Smooth muscle cell (in vitro differentiated cells): Measurements from ENCODE around the gene MACROD2. TPM values are rescaled to one million over a fixed set of nuclear protein-coding genes. Genes with fewer than 3 reads are reported as not detected.
A peak's percentile ranks its signal among the peaks of the same experiment; 100 is the strongest.

Source experiments
- DNase-seq: peaks from one replicate; lab custom pipeline; 2025; ENCODE audit not compliant: unreplicated experiment; lab: John Stamatoyannopoulos, UW
- H2AFZ ChIP-seq: fragments of 200-600 bp; sonication (generic); 2 replicates; pipeline ENCODE4 v1.6.0; 2016; ENCODE audit warnings: antibody characterized with exemption, low read depth, mild to moderate bottlenecking
- H3F3A ChIP-seq: fragments of 200-600 bp; sonication (generic); 2 replicates; pipeline ENCODE4 v1.6.0; 2017; ENCODE audit warnings: antibody characterized with exemption, low read depth
- H3K27ac ChIP-seq: fragments of 200-600 bp; sonication (generic); 2 replicates; pipeline ENCODE4 v1.5.1; 2016; ENCODE audit warnings: low read depth, mild to moderate bottlenecking
- H3K27me3 ChIP-seq: fragments of 200-600 bp; sonication (generic); 2 replicates; pipeline ENCODE4 v1.6.1; 2016; ENCODE audit warnings: low read depth, mild to moderate bottlenecking
- H3K36me3 ChIP-seq: fragments of 200-600 bp; sonication (generic); 2 replicates; pipeline ENCODE4 v1.5.1; 2016; ENCODE audit warnings: low read depth
- H3K4me1 ChIP-seq: fragments of 200-600 bp; sonication (generic); 2 replicates; pipeline ENCODE4 v1.5.1; 2016; ENCODE audit warnings: low read depth
- H3K4me2 ChIP-seq: fragments of 200-600 bp; sonication (generic); 2 replicates; pipeline ENCODE4 v1.6.0; 2016; ENCODE audit warnings: mild to moderate bottlenecking
- H3K4me3 ChIP-seq: fragments of 200-600 bp; sonication (generic); 2 replicates; pipeline ENCODE4 v1.5.1; 2016; ENCODE audit warnings: mild to moderate bottlenecking
- H3K79me2 ChIP-seq: fragments of 200-600 bp; sonication (generic); 2 replicates; pipeline ENCODE4 v1.6.0; 2016; ENCODE audit warnings: low read depth, mild to moderate bottlenecking
- H3K9ac ChIP-seq: fragments of 200-600 bp; sonication (generic); 2 replicates; pipeline ENCODE4 v1.6.0; 2016; ENCODE audit warnings: low read depth
- H3K9me3 ChIP-seq: fragments of 200-600 bp; sonication (generic); replicated peaks from 2 replicates; pipeline ENCODE4 v1.5.1; 2016; ENCODE audit warnings: low read depth
- H4K20me1 ChIP-seq: fragments of 200-600 bp; sonication (generic); 2 replicates; pipeline ENCODE4 v1.6.0; 2016; ENCODE audit warnings: low read depth
- CTCF ChIP-seq: fragments of 200-600 bp; sonication (generic); IDR thresholded peaks from 2 replicates; pipeline ENCODE4 v1.5.1; 2017; ENCODE audit warnings: borderline replicate concordance, mild to moderate bottlenecking, antibody characterized with exemption; ENCODE audit not compliant: insufficient read depth, poor library complexity, severe bottlenecking
- WGBS: methylation state at CpG from one replicate; pipeline ENCODE4 v1.1.7; 2016; ENCODE audit warnings: low lambda C conversion rate; 5-methylcytosine and 5-hydroxymethylcytosine counted together
- polyA plus RNA-seq: library from polyadenylated mRNA; unstranded; fragments of >200 nt; fragmentation: Nextera tagmentation; extraction: Ambion mirVana; gene quantifications from 2 replicates; pipeline ENCODE4 v1.2.1, GENCODE V29; 2016
- total RNA-seq: library from RNA; depleted of rRNA; stranded (reverse); fragments of >200 nt; gene quantifications from 2 replicates; pipeline ENCODE4 v1.2.3, GENCODE V29; 2014

The MACROD2 gene
- total and polyA plus RNA-seq, 2 experiments from 2014 or later: 0.04 to 0.32 TPM

- Histone ChIP-seq H3K36me3 (no peaks in the 10 kb centered on the region), H3F3A (peaks cover 2% of the 10 kb centered on the region), H3K9ac (no peak overlapping the region), H3K79me2 (no peaks in the 10 kb centered on the region), H3K27me3 (no peaks in the 10 kb centered on the region), H3K4me2 (no peak overlapping the region), H3K4me3 (no peak overlapping the region), H3K9me3 (no peaks in the 10 kb centered on the region), H4K20me1 (no peaks in the 10 kb centered on the region), H3K4me1 (peaks cover 6% of the 10 kb centered on the region), H2AFZ (no peak overlapping the region), H3K27ac (no peak overlapping the region)
- no peak for TF ChIP-seq CTCF
- DNase-seq: no peak
- WGBS: 96% methylated on average over 4 of the region's 4 CpGs
Observed at GRCh38 chr20:15611541-15611940, 1616.2 kb downstream of the MACROD2 start.

- H4K20me1 ChIP-seq: no peaks in the 10 kb centered on the region
- no peak overlapping the region for H3K27ac ChIP-seq
- no peaks in the 10 kb centered on the region for H3K27me3 ChIP-seq
- TF ChIP-seq CTCF: no peak
- no peak for DNase-seq
- no peaks in the 10 kb centered on the region for H3K9me3 ChIP-seq
- H3K4me1 ChIP-seq: peaks cover 6% of the 10 kb centered on the region
- H3K4me3 ChIP-seq: no peak overlapping the region
- H3K79me2 ChIP-seq: no peaks in the 10 kb centered on the region
- no peak overlapping the region for H3K4me2 ChIP-seq
- 92% methylated on average over 7 of the region's 7 CpGs for WGBS
- H3K36me3 ChIP-seq: no peaks in the 10 kb centered on the region
- no peak overlapping the region for H3K9ac ChIP-seq
- peaks cover 5% of the 10 kb centered on the region for H3F3A ChIP-seq
- no peak overlapping the region for H2AFZ ChIP-seq
Observed at GRCh38 chr20:15612198-15612597, 1616.9 kb downstream of the MACROD2 start.

GRCh38 chr20:15612769-15613168, 1617.5 kb downstream of the MACROD2 start:
- Histone ChIP-seq H3K9me3 (no peaks in the 10 kb centered on the region), H3K27me3 (no peaks in the 10 kb centered on the region), H3K4me3 (no peak overlapping the region), H3K27ac (no peak overlapping the region), H3K36me3 (no peaks in the 10 kb centered on the region), H2AFZ (no peak overlapping the region), H3K9ac (no peak overlapping the region), H3F3A (peaks cover 5% of the 10 kb centered on the region), H4K20me1 (no peaks in the 10 kb centered on the region), H3K4me2 (peak overlapping the region; percentile 30), H3K79me2 (no peaks in the 10 kb centered on the region), H3K4me1 (peaks cover 6% of the 10 kb centered on the region)
- DNase-seq: no peak
- 70% methylated on average over 1 of the region's 1 CpG for WGBS
- TF ChIP-seq CTCF: no peak

- H3F3A ChIP-seq: peaks cover 5% of the 10 kb centered on the region
- no peak overlapping the region for H3K9ac ChIP-seq
- H3K27me3 ChIP-seq: no peaks in the 10 kb centered on the region
- no peaks in the 10 kb centered on the region for H3K79me2 ChIP-seq
- no peaks in the 10 kb centered on the region for H3K36me3 ChIP-seq
- no peak overlapping the region for H2AFZ ChIP-seq
- no peak for DNase-seq
- no peaks in the 10 kb centered on the region for H3K9me3 ChIP-seq
- no peak overlapping the region for H3K4me3 ChIP-seq
- TF ChIP-seq CTCF: no peak
- H4K20me1 ChIP-seq: no peaks in the 10 kb centered on the region
- no peak overlapping the region for H3K27ac ChIP-seq
- peak overlapping the region; percentile 30 for H3K4me2 ChIP-seq
- H3K4me1 ChIP-seq: peaks cover 3% of the 10 kb centered on the region
- WGBS: 20% methylated on average over 4 of the region's 4 CpGs
Observed at GRCh38 chr20:15613530-15613929, 1618.2 kb downstream of the MACROD2 start.
